SH-SY5Y (cell line): ENCODE measurements around the gene CHD6.

ENCODE experiments used
- GATA2 ChIP-seq: IDR thresholded peaks from 2 replicates; pipeline ENCODE4 v1.6.1; 2011; ENCODE audit warnings: mild to moderate bottlenecking, low read depth, low read length
- GATA3 ChIP-seq: IDR thresholded peaks from 2 replicates; pipeline ENCODE4 v1.6.1; 2011; ENCODE audit warnings: low read depth, mild to moderate bottlenecking, low read length, moderate library complexity

- TF ChIP-seq GATA3 (no peak), GATA2 (no peak)
Measured at GRCh38 chr20:41443691-41444090, 174.5 kb downstream of the CHD6 start.
